ENCODE measurements around the gene MLLT10.
"Not testable (repeated sequence)": the region's sequence is repeated elsewhere in the genome, so short reads cannot be mapped to it uniquely, and the experiment has no call there.

The MLLT10 gene

DNA sequence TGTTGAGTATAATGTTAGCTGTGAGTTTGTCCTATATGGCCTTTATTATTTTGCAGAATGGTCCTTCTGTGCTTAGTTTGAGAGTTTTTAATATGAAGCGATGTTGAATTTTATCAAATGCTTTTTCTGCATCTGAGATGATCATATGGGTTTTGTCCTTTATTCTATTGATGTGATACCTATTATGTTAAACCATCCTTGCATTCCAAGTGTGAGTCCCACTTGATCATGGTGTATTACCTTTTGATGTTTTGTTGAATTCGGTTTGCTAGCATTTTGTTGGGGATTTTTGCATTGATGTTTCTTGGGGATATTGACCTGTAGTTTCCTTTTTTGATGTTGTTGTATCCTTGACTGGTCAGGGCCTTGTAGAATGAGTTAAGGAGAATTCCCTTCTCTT lies 166.4 kb downstream of the MLLT10 start:
- DNase-seq (ENCODE audit: low read depth), result no peak

DNA sequence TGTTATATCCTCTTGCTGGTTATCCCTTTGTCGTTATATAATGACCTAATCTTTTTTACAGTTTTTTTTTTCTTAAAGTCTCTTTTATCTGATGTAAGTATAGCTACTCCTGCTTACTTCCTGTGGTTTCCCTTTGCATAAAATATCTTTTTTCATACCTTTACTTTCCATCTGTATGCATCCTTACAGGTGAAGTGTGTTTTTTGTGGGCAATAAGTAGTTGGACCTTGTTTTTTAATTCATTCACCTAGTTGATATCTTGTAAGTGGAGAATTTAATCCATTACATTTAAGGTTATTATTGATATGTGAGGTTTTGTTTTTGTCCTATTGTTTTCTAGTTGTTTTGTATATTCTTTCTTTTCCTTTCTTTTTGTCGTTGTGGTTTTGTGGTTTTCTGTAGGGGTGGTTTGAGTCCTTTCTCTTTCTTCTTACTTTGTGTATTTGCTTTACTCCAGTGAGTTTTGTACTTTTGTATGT lies 168.6 kb downstream of the MLLT10 start:
- no peak for DNase-seq (ENCODE audit: low read depth)

DNA sequence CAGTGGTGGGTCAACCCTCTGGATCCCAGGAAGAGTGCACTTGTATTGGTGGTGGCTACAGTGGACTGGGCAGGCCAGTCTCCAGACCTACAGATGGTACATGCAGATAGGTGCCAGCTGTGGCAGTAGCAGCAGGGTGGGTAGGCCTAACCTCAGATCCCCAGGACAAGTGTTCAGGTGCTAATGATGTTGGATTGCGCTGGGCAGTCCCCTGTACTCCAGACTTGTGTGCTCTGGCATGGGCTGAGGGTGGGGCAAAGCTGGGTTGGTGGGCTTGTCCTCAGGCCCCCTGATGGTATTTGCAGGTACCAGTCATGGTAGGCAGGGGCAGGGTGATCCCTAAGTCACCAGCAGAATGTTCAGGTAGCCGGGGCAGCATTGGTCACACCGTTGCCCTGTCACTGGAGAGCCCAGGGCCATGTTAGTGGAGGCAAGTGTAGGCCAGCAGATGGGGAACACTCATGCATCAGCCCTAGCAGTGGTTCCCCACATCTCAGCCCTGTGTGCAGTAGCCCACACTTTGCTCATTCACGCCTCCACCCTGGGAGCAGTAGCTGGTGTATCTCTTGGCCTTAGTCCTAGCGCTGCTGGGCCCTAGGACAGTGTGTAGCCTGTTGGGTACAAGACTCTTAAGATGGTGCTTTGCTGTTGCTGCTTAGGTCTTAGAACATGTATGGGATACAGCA lies 171.3 kb downstream of the MLLT10 start:
- DNase-seq (ENCODE audit: low read depth), result no peak

DNA sequence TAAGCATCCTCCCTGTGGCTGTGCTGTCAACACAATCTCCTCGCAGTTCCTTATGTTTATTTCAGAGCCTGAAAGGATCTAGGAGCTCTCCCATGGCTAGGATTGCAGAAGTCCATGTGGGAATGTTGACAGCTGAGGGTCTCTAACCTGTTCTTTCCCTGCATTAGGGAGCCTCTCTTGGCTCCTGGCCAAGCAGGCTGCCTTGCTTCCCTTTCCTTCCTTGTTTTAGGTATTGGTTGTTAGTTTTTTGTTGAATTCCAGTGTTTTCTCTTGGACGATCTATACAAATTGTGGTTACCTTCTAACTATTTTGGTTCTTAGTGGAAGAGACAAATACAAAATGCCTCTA lies 171.8 kb downstream of the MLLT10 start:
- no peak for DNase-seq (ENCODE audit: low read depth)

DNA sequence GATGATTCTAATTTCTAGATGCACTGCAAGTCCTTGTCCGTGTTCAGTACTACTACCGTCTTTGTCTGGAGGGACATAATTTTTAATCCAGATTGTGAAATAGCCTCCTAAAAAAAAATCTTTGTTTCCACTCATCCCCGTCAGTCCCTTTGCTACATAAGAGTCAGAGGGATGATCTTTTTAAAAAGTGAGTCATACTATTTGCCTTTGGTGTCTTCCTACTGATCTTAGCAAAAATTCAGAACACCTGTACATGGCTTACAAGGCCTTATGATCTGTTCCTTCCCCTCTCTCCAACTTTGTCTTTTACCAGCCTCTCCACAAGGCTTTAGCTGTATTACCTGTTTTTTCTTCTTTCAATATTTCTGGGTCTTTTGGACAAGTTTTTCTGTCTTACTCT lies 173.5 kb downstream of the MLLT10 start:
- DNase-seq (ENCODE audit: low read depth), result no peak

DNA sequence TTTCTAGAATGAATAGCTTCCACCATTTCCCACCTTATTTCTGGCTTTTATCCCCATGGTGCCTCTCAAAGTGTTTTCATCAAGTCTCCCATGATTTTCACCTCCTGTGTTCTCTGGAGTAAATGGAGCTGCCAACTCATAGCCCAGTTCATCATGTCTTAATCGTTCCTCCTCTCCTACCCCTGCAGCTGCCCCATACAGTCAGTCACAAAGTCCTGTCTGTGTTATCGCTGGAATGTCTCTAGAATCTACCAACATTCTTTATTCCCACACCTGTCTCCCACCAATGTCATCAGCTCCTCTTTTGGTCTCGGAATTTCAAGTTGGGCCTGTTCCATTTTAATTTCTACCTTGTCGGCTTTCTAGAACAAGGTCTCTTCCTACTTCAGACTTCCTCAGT lies 178.9 kb downstream of the MLLT10 start:
- DNase-seq (ENCODE audit: low read depth), result no peak

DNA sequence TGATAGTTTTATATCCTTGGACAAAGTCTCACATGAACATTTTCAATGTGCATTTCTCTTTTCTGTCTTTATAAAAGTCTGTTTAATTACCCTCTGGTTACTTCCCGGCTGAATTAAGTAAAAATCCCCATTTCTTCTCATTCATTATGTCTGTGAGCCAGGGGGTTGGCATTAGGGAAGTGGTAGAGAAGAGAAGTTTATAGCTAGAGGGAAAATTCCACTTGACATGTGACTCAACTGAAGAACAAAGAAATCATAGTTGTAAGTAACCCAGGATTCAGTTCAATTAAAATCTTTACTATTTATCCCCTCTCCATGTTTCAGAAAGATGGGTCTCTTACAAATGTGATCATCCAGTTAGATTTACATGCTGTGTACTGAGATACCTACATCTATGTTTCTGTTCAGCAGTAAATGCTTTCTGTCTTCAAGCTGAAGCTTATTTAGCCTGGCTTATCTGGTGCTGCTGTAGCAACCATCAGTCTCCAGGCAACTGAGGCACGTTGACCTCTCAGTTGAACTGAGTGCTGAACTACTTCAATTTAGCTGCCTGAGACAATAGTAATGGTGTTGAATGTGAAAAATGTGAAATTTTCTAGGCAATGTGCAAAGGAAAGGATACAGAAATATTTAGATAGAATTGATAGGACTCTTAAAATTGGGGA lies 181.6 kb downstream of the MLLT10 start:
- DNase-seq (ENCODE audit: low read depth), result no peak

DNA sequence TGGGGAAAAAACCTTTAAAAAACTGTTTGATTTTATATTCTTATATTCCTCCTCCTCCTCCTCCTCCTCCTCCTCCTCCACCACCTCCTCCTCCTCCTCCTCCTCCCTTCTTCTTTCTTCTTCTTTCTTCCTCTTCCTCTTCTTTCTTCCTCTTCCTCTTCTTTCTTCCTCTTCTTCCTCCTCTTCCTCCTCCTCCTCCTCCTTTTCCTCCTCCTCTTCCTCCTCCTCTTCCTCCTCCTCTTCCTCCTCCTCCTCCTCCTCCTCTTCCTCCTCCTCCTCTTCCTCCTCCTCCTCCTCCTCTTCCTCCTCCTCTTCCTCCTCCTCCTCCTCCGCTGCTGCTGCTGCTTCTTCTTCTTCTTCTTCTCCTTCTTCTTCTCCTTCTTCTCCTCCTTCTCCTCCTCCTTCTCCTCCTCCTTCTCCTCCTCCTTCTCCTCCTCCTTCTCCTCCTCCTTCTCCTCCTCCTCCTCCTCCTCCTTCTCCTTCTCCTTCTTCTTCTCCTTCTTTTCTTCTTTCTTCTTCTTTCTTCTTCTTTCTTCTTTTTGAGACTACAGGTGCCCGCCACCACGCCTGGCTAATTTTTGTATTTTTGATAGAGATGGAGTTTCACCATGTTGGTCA lies 183.5 kb downstream of the MLLT10 start:
- not testable (repeated sequence) for DNase-seq (ENCODE audit: low read depth)

DNA sequence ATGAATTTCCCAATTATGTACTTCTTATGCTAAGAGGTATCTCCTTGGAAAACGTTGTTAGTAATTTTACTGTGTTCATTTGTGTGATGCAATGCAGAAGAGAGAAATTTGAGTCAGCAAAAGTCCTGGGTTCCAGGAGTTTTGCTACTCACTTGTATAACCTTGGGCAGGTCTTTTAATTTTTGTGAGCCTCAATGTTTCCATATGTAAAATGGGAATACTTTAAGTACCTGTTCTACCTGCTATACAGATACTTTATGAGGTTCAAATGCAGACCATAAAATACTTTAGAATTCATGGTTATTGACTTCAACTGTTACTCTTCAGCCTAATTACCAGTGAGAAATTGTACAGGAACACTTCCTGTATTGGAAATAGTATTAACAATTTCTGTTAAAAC lies 185.5 kb downstream of the MLLT10 start:
- no peak for DNase-seq (ENCODE audit: low read depth)

DNA sequence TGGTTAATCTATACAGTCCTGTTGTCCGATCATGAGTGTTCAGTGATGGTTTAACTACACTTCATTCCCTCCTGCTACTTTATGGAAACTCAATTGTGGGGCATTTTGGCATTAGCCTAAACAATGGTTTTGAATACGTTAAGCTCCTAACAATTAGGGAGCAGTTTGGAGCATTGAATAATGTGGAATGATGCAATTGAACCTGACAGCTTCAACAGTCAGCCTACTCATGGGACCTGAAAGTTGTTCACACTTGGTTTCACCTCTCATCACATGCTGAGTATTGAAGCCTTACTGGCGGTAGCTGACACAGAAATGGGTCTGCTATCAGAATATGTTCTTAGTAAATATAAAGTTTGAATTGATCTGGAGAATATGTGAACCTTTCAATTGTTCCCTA lies 186.1 kb downstream of the MLLT10 start:
- DNase-seq (ENCODE audit: low read depth), result no peak

DNA sequence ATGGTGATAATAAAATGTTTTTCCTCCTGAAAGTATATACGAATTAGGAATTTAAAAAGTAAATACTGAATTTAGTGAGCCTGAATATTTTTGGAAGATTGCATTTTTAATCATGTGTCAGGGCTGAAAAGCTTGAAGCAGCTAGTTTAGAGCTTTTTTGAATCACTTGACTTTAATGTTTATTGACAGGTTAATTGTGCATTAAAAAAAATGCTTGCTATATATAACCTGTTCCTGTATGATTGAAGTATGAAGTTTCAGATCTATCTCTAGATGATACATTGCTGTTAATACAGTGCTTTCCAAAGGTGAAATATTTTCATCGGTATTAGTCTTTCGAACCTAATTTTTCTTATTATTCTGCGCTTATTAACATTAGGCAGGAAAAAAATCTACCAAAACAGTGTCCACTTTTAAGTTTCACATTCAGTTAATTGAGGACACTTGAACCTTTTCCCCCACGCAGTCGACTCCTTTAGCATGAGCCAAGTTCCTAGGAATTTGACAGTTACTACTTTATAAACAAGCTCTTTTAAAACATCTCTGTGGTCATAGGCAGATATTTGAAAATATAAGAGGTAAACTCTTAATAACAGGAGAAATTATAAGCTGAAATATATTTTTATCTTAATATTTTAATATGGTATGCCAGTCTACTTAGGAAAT lies 187.1 kb downstream of the MLLT10 start:
- no peak for DNase-seq (ENCODE audit: low read depth)

DNA sequence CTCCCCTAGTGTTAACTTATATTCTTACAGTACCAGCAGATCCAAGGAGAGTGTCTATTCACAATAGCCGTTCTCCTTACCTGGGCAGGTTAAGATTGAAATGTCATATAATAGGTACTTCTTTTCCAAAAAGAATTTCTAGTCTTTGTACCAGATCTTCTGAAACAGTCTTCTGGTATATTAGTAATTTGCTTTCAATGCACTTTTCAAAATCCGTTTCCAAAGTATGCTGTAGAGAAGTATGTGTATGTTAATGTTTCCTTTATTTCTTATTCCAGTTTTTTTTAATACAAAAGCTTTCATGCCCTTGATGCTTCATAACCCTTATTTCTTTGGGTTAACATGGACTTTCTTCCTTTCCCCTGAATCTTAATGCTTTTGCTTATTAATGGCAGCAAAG lies 188.2 kb downstream of the MLLT10 start:
- no peak for DNase-seq (ENCODE audit: low read depth)

DNA sequence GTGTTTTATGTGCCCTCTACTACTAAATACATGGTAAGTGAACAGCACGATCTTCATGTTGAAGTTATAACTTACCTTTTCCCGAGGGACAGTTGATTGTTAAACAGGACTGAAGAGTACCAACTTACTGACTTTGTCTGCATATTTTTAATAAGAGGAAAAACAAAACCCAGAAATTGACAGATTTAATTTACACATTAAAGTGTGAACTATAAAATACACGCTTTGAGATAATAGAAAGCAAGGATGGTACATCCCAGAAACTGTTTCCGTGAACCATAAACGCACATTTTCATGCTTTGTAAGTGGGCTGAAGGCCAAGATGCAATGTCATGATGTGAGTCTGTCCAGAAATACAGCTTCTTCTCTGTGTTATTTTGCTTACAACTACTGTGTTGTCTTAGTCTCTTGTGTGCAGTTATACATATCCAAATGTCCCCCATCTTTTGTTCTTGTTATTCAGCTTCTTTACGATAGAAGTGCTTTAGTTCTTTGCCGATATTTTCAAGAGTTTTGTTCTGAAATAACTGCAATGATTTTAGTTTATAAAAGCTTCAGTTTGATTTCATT lies 190.1 kb downstream of the MLLT10 start:
- no peak for DNase-seq (ENCODE audit: low read depth)

DNA sequence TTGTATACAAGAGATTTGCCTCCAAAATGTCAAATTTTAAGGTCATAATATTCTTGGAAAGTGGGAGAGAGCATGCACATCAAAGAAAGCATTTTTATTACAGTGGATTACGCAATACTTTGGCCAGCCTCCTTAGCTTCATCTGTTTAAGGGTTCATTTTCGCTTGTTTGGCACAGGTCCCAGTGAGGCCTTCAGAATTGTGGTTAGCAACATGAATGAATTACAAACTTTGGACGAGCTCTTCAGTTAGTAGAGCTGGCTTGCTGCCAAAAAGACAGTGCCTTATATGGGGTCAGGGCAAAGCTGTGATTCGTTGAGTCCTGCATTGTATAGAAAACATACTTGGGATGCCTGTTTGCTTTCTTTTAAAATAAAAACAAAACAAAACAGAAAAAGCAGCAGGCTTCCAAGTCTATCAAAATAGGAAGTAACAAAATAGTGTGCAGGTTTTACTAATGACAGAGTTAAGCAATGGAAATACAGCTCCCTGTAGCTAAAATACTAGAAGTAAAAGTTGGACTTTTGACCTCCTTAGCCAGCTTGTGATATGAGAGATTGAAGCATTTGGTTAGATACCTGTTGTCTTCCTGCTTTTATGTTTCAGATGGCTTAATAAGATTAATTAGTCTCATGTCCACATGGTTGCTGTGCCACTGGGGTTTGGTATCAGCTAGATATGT lies 190.8 kb downstream of the MLLT10 start:
- no peak for DNase-seq (ENCODE audit: low read depth)

DNA sequence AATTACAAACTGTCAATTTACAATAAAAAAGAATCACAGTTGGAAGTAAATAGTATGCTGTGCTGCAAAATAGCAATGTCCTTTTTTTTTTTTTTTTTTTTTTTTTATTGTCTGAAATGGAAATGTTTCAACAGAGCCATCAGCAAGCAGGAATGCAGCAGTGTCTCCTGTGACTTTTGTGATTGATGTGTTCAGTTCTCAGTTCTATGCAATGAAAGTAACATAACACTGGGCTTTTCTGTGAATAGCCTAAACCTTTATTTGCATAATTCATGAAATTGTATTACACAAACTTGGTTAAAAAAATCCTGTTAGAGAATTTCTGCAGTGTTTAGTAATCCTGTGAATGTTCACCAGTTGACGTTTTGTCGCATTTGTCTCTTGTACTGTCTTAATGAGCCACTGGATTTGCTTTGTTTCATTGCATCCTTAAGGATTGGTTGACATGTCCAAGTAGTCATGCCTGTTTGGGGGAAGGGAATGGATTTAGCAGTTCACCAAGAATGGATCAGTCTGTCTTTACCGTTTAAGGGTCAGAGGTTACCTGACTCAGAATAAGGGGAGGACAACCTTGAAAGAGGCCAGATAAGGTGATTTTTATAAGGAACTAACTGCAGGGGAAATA lies 192.7 kb downstream of the MLLT10 start:
- DNase-seq (ENCODE audit: low read depth), result no peak

DNA sequence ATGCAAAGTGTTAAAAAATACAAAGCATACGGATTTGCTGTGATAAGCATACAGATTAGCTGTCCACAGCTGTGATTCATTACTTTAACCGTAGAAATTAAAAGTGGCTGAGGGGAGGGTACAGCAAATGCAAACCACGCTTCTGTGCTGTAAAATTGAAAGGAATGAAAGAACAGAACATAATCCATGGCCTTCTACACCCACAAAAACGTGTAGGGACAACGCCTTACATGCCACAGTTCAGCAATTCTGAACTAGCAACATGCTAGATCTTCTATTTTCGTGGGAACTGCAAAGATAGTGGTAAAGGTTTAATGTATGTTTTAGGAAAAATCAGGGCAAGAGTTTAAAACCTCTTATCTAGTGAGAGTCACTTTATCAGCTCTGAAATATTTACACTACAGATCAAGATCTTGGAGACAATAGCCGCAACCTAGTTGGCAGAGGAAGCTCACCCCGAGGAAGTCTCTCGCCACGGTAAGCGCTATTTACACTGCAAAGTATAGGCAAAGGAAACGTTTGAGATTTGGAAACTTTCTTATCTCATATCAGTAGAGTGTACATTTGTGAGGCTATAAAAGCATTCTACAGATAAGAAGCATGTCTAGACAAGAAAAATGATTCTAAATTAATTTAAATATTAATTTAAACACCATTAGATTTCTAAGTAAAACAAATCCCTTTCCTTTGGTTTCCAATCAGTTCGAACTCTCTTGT lies 193.6 kb downstream of the MLLT10 start:
- DNase-seq (ENCODE audit: low read depth), result no peak

DNA sequence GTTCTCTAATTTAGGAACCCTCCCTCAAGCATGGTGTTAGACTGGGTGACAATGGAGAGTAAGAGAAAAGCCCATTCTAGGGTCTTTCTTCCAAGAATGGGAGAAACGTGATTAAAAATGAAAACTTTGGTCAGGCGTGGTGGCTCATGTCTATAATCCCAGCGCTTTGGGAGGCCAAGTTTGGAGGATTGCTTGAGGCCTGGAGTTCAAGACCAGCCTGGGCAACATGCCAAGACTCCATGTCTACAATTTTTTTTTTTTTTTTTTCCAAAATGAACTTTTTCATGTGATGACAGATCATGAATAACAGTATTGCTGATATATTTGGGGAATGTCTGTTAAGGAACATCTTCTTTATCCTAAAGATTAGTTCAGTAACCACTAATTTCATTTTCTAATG lies 194.6 kb downstream of the MLLT10 start:
- DNase-seq (ENCODE audit: low read depth), result no peak

DNA sequence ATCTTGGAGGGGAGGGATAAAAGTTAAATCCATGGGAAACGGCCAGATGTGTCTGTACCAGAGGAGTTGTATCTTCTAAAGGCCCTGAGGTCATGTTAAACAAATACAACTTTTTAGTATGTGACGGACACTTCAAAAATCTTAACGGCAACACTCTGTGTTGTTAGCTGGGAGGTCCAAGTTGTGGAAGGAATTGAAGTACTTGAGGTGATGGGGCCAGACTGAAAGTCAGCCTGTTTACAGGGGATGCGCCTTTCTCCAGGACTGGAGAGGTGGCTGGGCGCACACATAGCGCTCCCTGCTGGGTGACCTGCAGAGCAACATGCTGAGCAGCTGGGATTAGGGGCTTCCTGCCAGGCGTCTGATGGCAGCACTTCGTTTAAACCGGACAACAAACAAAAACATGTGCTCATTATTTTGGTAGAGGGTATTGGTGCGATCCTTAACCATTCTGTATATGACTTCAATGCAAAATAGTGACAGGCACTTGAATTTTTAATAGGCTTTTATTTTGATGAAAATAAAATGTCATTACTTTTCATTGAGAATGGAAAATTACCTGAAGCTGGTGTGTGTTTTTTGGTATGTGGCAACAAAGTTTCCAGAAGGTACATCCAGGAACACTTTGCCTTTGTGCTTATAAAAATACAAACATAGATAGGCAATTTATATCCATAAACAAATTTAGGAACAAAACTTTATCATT lies 198.2 kb downstream of the MLLT10 start:
- DNase-seq (ENCODE audit: low read depth), result no peak

DNA sequence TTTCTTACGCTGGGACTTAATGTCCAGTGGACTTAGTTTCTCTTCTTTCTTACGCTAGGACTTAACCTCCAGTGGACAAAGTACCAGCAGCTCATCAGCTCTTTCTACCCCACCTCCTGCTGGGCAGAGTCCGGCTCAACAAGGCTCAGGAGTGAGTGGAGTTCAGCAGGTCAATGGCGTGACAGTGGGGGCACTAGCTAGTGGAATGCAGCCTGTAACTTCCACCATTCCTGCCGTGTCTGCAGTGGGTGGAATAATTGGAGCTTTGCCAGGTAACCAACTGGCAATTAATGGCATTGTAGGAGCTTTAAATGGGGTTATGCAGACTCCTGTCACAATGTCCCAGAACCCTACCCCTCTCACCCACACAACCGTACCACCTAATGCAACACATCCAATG lies 199.7 kb downstream of the MLLT10 start:
- DNase-seq (ENCODE audit: low read depth), result no peak

DNA sequence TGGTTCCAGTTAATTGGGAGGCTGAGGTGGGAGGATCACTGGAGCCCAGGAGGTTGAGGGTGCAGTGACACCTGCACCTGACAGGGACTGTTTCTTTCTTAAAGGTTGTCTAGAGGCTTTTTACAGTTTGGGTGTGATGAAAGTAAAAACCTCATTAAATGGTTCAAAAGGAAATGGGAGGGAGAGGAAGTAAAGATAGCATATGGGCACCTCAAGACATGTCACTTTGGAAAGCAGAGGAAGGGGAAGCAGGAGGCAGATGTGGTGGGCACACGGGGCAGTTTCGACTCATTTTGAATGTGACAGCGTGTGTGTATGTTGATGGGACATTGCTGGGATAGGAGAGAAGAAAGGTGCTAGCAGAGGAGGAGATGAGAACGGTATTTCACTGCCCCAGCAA lies 203.1 kb downstream of the MLLT10 start:
- DNase-seq (ENCODE audit: low read depth), result no peak

Measured in stimulated activated CD8-positive, alpha-beta memory T cell treated with anti-CD3 and anti-CD28 coated beads, Interleukin-15, amount 100 ng/mL, for 24 hours (primary cell).